HepG2 (cell line): ENCODE results near the gene JPH4. TPM values are rescaled to one million over a fixed set of nuclear protein-coding genes. Genes with fewer than 3 reads are reported as not detected.

Experiments used
- AKNA ChIP-seq: sonication (generic); formaldehyde crosslinking; IDR thresholded peaks from 2 replicates; pipeline ENCODE4 v1.4.0; 2020; ENCODE audit warnings: missing genetic modification reagents, borderline replicate concordance
- ARID2 ChIP-seq: sonication (generic); formaldehyde crosslinking; IDR thresholded peaks from 2 replicates; pipeline ENCODE4 v1.8.1; 2022; ENCODE audit warnings: mild to moderate bottlenecking, missing genetic modification reagents, borderline replicate concordance
- CHD2 ChIP-seq: IDR thresholded peaks from 2 replicates; pipeline ENCODE4 v1.6.1; 2011; ENCODE audit warnings: low read depth, low read length, improper control_type of control experiment
- GFI1 ChIP-seq: sonication (generic); formaldehyde crosslinking; IDR thresholded peaks from 2 replicates; pipeline ENCODE4 v1.5.0; 2020; ENCODE audit warnings: missing genetic modification reagents, mild to moderate bottlenecking, borderline replicate concordance
- IRF9 ChIP-seq: sonication (generic); formaldehyde crosslinking; IDR thresholded peaks from 2 replicates; pipeline ENCODE4 v1.8.0; 2022; ENCODE audit warnings: missing genetic modification reagents, mild to moderate bottlenecking, borderline replicate concordance
- JUNB ChIP-seq: sonication (generic); formaldehyde crosslinking; IDR thresholded peaks from 2 replicates; pipeline ENCODE4 v1.8.0; 2022; ENCODE audit warnings: missing genetic modification reagents, mild to moderate bottlenecking, borderline replicate concordance
- MYNN ChIP-seq: sonication (generic); formaldehyde crosslinking; IDR thresholded peaks from 2 replicates; pipeline ENCODE4 v1.4.0; 2020; ENCODE audit warnings: mild to moderate bottlenecking, low read depth, missing genetic modification reagents
- NR0B2 ChIP-seq: sonication (generic); formaldehyde crosslinking; IDR thresholded peaks from 2 replicates; pipeline ENCODE4 v1.4.0; 2020; ENCODE audit warnings: mild to moderate bottlenecking, missing genetic modification reagents
- PAX8 ChIP-seq: sonication (generic); formaldehyde crosslinking; IDR thresholded peaks from 2 replicates; pipeline ENCODE4 v1.8.0; 2022; ENCODE audit warnings: mild to moderate bottlenecking, missing genetic modification reagents, borderline replicate concordance
- RBFOX2 ChIP-seq: fragments of 200-400 bp; formaldehyde crosslinking; IDR thresholded peaks from 2 replicates; pipeline ENCODE4 v1.6.1; 2017; ENCODE audit warnings: low read depth, mild to moderate bottlenecking, low read length
- SAFB2 ChIP-seq: sonication (generic); formaldehyde crosslinking; IDR thresholded peaks from 2 replicates; pipeline ENCODE4 v1.5.1; 2020; ENCODE audit warnings: missing genetic modification reagents, low read depth, mild to moderate bottlenecking, borderline replicate concordance
- TCF7 ChIP-seq: sonication (generic); IDR thresholded peaks from 2 replicates; pipeline ENCODE4 v1.6.1; 2016; ENCODE audit warnings: antibody characterized with exemption, low read depth
- ZBTB25 ChIP-seq: IDR thresholded peaks from 2 replicates; pipeline ENCODE4 v1.6.1; 2018; ENCODE audit warnings: missing genetic modification reagents
- ZNF660 ChIP-seq: sonication (generic); formaldehyde crosslinking; IDR thresholded peaks from 2 replicates; pipeline ENCODE4 v1.5.1; 2020; ENCODE audit warnings: mild to moderate bottlenecking, low read depth, missing genetic modification reagents, borderline replicate concordance
- ZNF781 ChIP-seq: sonication (generic); formaldehyde crosslinking; IDR thresholded peaks from 2 replicates; pipeline ENCODE4 v1.5.1; 2020; ENCODE audit warnings: borderline replicate concordance, mild to moderate bottlenecking, missing genetic modification reagents; ENCODE audit errors: not compliant biosample characterization
- polyA plus RNA-seq, 8 experiments: library from polyadenylated mRNA; depleted of rRNA in 3 of 8; stranded (reverse) in 7 of 8; unstranded in 1 of 8; fragments of >200 nt; fragmentation: Illumina TruSeq in 4 of 8; extraction: Trizol in 4 of 8; gene quantifications; 2 replicates each; pipeline versions ENCODE4 v1.2.1 to v1.2.3, GENCODE V29; 2011 to 2016; ENCODE audit warnings: low read depth in 4 of 8, missing spikeins in 1 of 8, mixed read lengths in 1 of 8; ENCODE audit not compliant: insufficient read depth in 1 of 8
- total RNA-seq, 5 experiments: library from RNA; depleted of rRNA; stranded (reverse); fragments of >200 nt; fragmentation: Illumina TruSeq; extraction: Trizol; gene quantifications; 2 replicates each; pipeline ENCODE4 v1.2.3, GENCODE V29; 2016; ENCODE audit warnings: low read depth in 1 of 5
- TF ChIP-seq, protein P1 (sequence below): sonication (generic); formaldehyde crosslinking; IDR thresholded peaks from 2 replicates; pipeline ENCODE4 v1.8.0; 2022; ENCODE audit warnings: missing genetic modification reagents, mild to moderate bottlenecking, moderate library complexity, borderline replicate concordance
- TF ChIP-seq, protein P2 (sequence below): sonication (generic); formaldehyde crosslinking; IDR thresholded peaks from 2 replicates; pipeline ENCODE4 v1.4.0; 2020; ENCODE audit warnings: low read depth, mild to moderate bottlenecking, missing genetic modification reagents

JPH4 gene
- total and polyA plus RNA-seq, 2 of the 13 experiments (the other 11 are each of a cell fraction or from before 2014, with no cell fraction given), result 0.08 to 0.22 TPM

DNA sequence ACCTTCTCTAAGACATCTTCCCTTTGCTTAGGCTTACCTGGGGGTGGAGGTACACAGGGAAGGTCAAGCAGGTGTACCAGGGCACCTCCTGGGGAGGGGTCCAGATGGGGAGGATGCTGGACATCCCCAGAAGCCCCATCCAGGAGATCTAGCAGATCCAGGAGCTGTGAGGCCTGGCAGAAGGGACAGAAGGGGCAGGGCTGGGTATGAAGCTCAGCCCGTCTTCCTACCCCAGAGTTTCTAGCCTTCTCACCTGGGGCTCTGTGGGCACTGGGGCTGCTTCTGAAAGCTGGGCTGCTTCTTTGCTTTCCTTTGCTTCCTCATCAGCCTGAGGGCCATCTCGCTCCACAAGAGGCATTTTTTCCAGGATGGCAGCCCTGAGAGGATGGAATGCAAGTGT is 17.3 kb downstream of the JPH4 start (continued):
- no peak for TF ChIP-seq SAFB2 (CRISPR knock-in tag)
- TF ChIP-seq GFI1 (CRISPR knock-in tag), result no peak
- no peak for TF ChIP-seq CHD2
- peak; percentile 58; the same call in 1 of the 2 replicates for TF ChIP-seq RBFOX2
- TF ChIP-seq PAX8, result no peak
- no peak for TF ChIP-seq JUNB
- TF ChIP-seq, protein P1, sequence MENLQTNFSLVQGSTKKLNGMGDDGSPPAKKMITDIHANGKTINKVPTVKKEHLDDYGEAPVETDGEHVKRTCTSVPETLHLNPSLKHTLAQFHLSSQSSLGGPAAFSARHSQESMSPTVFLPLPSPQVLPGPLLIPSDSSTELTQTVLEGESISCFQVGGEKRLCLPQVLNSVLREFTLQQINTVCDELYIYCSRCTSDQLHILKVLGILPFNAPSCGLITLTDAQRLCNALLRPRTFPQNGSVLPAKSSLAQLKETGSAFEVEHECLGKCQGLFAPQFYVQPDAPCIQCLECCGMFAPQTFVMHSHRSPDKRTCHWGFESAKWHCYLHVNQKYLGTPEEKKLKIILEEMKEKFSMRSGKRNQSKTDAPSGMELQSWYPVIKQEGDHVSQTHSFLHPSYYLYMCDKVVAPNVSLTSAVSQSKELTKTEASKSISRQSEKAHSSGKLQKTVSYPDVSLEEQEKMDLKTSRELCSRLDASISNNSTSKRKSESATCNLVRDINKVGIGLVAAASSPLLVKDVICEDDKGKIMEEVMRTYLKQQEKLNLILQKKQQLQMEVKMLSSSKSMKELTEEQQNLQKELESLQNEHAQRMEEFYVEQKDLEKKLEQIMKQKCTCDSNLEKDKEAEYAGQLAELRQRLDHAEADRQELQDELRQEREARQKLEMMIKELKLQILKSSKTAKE (CRISPR knock-in tag), result 0 out of 2 replicates have a peak, but pooled peaks have one; percentile 5
- no peak for TF ChIP-seq ZBTB25 (CRISPR knock-in tag)
- no peak for TF ChIP-seq MYNN (CRISPR knock-in tag)
- TF ChIP-seq NR0B2 (CRISPR knock-in tag), result no peak; the same call in 1 of the 2 replicates
- TF ChIP-seq ZNF781, result no peak
- no peak for TF ChIP-seq ZNF660
- TF ChIP-seq ARID2 (CRISPR knock-in tag), result no peak
- TF ChIP-seq, protein P2, sequence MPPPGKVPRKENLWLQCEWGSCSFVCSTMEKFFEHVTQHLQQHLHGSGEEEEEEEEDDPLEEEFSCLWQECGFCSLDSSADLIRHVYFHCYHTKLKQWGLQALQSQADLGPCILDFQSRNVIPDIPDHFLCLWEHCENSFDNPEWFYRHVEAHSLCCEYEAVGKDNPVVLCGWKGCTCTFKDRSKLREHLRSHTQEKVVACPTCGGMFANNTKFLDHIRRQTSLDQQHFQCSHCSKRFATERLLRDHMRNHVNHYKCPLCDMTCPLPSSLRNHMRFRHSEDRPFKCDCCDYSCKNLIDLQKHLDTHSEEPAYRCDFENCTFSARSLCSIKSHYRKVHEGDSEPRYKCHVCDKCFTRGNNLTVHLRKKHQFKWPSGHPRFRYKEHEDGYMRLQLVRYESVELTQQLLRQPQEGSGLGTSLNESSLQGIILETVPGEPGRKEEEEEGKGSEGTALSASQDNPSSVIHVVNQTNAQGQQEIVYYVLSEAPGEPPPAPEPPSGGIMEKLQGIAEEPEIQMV, result no peak
- no peak for TF ChIP-seq TCF7
- 0 out of 2 replicates have a peak, but pooled peaks have one; percentile 51 for TF ChIP-seq IRF9 (CRISPR knock-in tag)
- no peak for TF ChIP-seq AKNA (CRISPR knock-in tag)
